HCT116 (cell line): ENCODE results near the gene MBNL2. TPM values are rescaled to one million over a fixed set of nuclear protein-coding genes. Genes with fewer than 3 reads are reported as not detected.

ENCODE experiments used
- ATAC-seq: fragments of 200-7000 bp; cut with Tn5 transposase; 2 replicates; pipeline ENCODE4 v1.9.1; 2020; ENCODE audit warnings: mild to moderate bottlenecking, moderate library complexity
- BruUV-seq: library from RNA; stranded (reverse); fragments of 400-500 nt; replicated peaks from 2 replicates; lab custom pipeline; 2021; lab: Mats Ljungman, UMichigan
- CTCF ChIA-PET: fragments of 300-600 bp; sonication (Branson Sonifier 250); formaldehyde crosslinking; loops from one replicate; lab custom pipeline; 2021; ENCODE audit warnings: antibody characterized with exemption; lab: Charles Lee
- POLR2A ChIA-PET: fragments of 300-600, 350-600 bp; sonication (Branson Sonifier 250); formaldehyde crosslinking; loops from one replicate; lab custom pipeline; 2021; ENCODE audit warnings: antibody characterized with exemption; lab: Charles Lee
- RAD21 ChIA-PET, 2 experiments: fragments of 300-600 bp; sonication (Branson Sonifier 250); formaldehyde crosslinking; loops; one replicate each; lab custom pipeline; 2023; ENCODE audit warnings: low total read pairs in 2 of 2; ENCODE audit not compliant: uncharacterized antibody in 2 of 2, unreplicated experiment in 2 of 2, low non-redundant PET in 1 of 2; lab: Charles Lee
- DNase-seq: peaks from one replicate; pipeline ENCODE4 v3.0.0-alpha.2; 2010; ENCODE audit warnings: low read depth, low spot score
- H2AFZ ChIP-seq: fragments of 200-600 bp; shearing (Covaris generic), sonication (generic); 2 replicates; pipeline ENCODE4 v1.6.1; 2017; ENCODE audit warnings: low read depth, mixed run types, mixed read lengths, antibody characterized with exemption, low read length; ENCODE audit not compliant: poor library complexity, severe bottlenecking
- H3K27ac ChIP-seq: 2 replicates; pipeline ENCODE4 v1.5.1; 2012; ENCODE audit warnings: low read depth, low read length
- H3K27me3 ChIP-seq: fragments of 200-600 bp; sonication (generic); 2 replicates; pipeline ENCODE4 v1.6.1; 2016; ENCODE audit warnings: mixed run types, low read length, mixed read lengths; ENCODE audit not compliant: insufficient read depth
- H3K36me3 ChIP-seq, 2 experiments: fragments of 200-500 bp in 1 of 2; fragments of 200-600 bp in 1 of 2; sonication (Bioruptor generic) in 1 of 2; sonication (generic) in 1 of 2; 2 replicates each; pipeline versions ENCODE4 v1.5.1 to v1.6.1; 2014 to 2016; ENCODE audit warnings: low read length in 2 of 2, inconsistent platforms in 1 of 2, mixed read lengths in 1 of 2, mixed run types in 1 of 2; ENCODE audit not compliant: insufficient read depth in 2 of 2, control insufficient read depth in 1 of 2
- H3K4me1 ChIP-seq, 2 experiments: fragments of 200-600 bp in 1 of 2; sonication (generic) in 1 of 2; 2 replicates each; pipeline versions ENCODE4 v1.5.1 to v1.6.1; 2012 to 2017; ENCODE audit warnings: low read length in 2 of 2, inconsistent platforms in 1 of 2, mild to moderate bottlenecking in 1 of 2, mixed read lengths in 1 of 2, mixed run types in 1 of 2, moderate library complexity in 1 of 2; ENCODE audit not compliant: insufficient read depth in 2 of 2, control insufficient read depth in 1 of 2
- H3K4me2 ChIP-seq: fragments of 200-600 bp; sonication (generic); 2 replicates; pipeline ENCODE4 v1.6.1; 2017; ENCODE audit warnings: mixed run types, low read length, mixed read lengths
- H3K4me3 ChIP-seq, 2 experiments: fragments of 200-600 bp in 1 of 2; sonication (generic) in 1 of 2; replicated peaks in 1 of 2; 2 replicates each; pipeline ENCODE4 v1.5.1; 2011 to 2016; ENCODE audit warnings: low read length in 2 of 2, control low read depth in 1 of 2, low read depth in 1 of 2, mild to moderate bottlenecking in 1 of 2, mixed read lengths in 1 of 2, mixed run types in 1 of 2
- H3K79me2 ChIP-seq: fragments of 200-600 bp; sonication (generic); 2 replicates; pipeline ENCODE4 v1.6.1; 2017; ENCODE audit warnings: mild to moderate bottlenecking, mixed run types, low read length, moderate library complexity, mixed read lengths; ENCODE audit not compliant: insufficient read depth
- H3K9ac ChIP-seq: fragments of 200-600 bp; sonication (generic); 2 replicates; pipeline ENCODE4 v1.6.1; 2016; ENCODE audit warnings: low read length, mixed read lengths
- H3K9me2 ChIP-seq: fragments of 200-600 bp; sonication (generic), shearing (Covaris generic); 2 replicates; pipeline ENCODE4 v1.6.1; 2017; ENCODE audit warnings: mixed run types, mild to moderate bottlenecking, moderate library complexity; ENCODE audit not compliant: insufficient read depth
- H3K9me3 ChIP-seq, 2 experiments: fragments of 200-500 bp in 1 of 2; fragments of 200-600 bp in 1 of 2; sonication (Bioruptor generic) in 1 of 2; sonication (generic) in 1 of 2; 2 replicates each; pipeline ENCODE4 v1.6.1; 2014 to 2017; ENCODE audit warnings: low read length in 2 of 2, mixed read lengths in 2 of 2, inconsistent platforms in 1 of 2, low read depth in 1 of 2, mild to moderate bottlenecking in 1 of 2, mixed run types in 1 of 2, moderate library complexity in 1 of 2; ENCODE audit not compliant: control insufficient read depth in 1 of 2, insufficient read depth in 1 of 2
- H4K20me1 ChIP-seq: fragments of 200-600 bp; sonication (generic), shearing (Covaris generic); 2 replicates; pipeline ENCODE4 v1.6.1; 2017; ENCODE audit warnings: mixed run types, mild to moderate bottlenecking, moderate library complexity; ENCODE audit not compliant: insufficient read depth
- CEBPB ChIP-seq: IDR thresholded peaks from 2 replicates; pipeline ENCODE4 v1.6.1; 2012; ENCODE audit warnings: low read depth
- EGR1 ChIP-seq: IDR thresholded peaks from 2 replicates; pipeline ENCODE4 v1.6.1; 2012; ENCODE audit warnings: low read depth
- RAD21 ChIP-seq: IDR thresholded peaks from 2 replicates; pipeline ENCODE4 v1.6.1; 2012; ENCODE audit warnings: low read depth, mild to moderate bottlenecking
- SRF ChIP-seq: IDR thresholded peaks from 2 replicates; pipeline ENCODE4 v1.6.1; 2012; ENCODE audit warnings: low read depth
- YY1 ChIP-seq: IDR thresholded peaks from 2 replicates; pipeline ENCODE4 v1.6.1; 2011; ENCODE audit warnings: low read length, low read depth, moderate library complexity, mild to moderate bottlenecking; ENCODE audit not compliant: insufficient replicate concordance; ENCODE audit errors: extremely low read depth
- intact Hi-C: fragments of 100-400 bp; cut with micrococcal nuclease; formaldehyde crosslinking; loops from 2 replicates; pipeline ENCODE4 v1.10.0; 2022
- total RNA-seq: library from RNA; stranded (reverse); gene quantifications from one replicate; pipeline ENCODE4 v1.2.1, GENCODE V29; 2021; ENCODE audit not compliant: unreplicated experiment
- TF ChIP-seq, protein P1 (sequence below): IDR thresholded peaks from 2 replicates; pipeline ENCODE4 v1.6.1; 2011; ENCODE audit warnings: mild to moderate bottlenecking, low read length, moderate library complexity; ENCODE audit not compliant: insufficient replicate concordance; ENCODE audit errors: extremely low read depth
- TF ChIP-seq, protein P2 (sequence below): IDR thresholded peaks from 2 replicates; pipeline ENCODE4 v1.6.1; 2012

Gene MBNL2
- total RNA-seq, 1 experiment from 2014 or later: 73.9 TPM

DNA sequence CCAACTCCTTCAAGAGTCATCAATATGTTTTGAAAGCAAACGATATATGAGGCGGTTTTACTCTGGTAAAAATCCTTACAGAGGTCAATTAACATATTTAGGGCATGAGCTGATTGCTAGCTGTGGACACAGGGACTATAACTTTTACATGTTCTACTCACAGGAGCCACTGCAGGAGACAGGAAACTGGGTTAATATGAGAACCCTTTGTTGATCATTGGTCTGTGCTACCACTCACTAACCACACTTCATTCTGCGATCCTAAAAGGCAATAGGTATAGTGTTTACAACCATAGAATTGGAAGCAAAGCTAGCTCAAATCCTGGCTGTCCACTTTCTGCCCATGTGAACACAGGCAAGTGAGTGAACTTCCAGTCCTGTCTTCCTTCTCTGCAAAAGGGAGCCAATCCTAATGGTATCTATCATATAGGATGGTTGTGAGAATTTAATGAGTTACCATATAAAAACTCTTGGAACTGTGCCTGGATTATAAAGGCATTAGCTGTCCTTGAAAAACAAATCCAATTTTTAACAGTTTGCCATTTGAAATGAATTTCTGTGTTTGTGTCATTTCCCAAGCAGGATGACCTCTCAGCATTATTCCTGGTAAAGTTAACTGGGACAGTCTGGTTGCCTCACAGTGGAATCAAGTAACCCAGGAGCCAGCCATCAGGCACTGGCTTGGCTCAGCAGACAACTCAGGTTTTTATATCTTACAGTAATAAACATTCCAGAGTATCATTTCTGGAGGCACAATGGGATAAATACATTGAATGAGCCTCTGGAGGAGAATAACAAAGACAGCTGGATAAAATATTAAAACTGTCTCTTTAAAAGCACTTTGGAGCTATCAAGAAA is 182.0 kb downstream of the MBNL2 start:
- ChIA-PET CTCF (no interaction called here), RAD21 (no interaction called here)
- Histone ChIP-seq H3K4me2 (no peak overlapping the region), H3K36me3 (no peaks in the 10 kb centered on the region), H3K27ac (no peak overlapping the region), H3K79me2 (no peaks in the 10 kb centered on the region), H3K4me3 (no peak overlapping the region), H4K20me1 (no peaks in the 10 kb centered on the region), H2AFZ (no peak overlapping the region), H3K27me3 (no peaks in the 10 kb centered on the region)
- DNase-seq: no peak
- ATAC-seq: no peak
- no TSS peak for BruUV-seq
- TF ChIP-seq, protein P1, sequence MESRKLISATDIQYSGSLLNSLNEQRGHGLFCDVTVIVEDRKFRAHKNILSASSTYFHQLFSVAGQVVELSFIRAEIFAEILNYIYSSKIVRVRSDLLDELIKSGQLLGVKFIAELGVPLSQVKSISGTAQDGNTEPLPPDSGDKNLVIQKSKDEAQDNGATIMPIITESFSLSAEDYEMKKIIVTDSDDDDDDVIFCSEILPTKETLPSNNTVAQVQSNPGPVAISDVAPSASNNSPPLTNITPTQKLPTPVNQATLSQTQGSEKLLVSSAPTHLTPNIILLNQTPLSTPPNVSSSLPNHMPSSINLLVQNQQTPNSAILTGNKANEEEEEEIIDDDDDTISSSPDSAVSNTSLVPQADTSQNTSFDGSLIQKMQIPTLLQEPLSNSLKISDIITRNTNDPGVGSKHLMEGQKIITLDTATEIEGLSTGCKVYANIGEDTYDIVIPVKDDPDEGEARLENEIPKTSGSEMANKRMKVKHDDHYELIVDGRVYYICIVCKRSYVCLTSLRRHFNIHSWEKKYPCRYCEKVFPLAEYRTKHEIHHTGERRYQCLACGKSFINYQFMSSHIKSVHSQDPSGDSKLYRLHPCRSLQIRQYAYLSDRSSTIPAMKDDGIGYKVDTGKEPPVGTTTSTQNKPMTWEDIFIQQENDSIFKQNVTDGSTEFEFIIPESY: no peak
- no peak for TF ChIP-seq SRF
- TF ChIP-seq EGR1: no peak
- TF ChIP-seq, protein P2, sequence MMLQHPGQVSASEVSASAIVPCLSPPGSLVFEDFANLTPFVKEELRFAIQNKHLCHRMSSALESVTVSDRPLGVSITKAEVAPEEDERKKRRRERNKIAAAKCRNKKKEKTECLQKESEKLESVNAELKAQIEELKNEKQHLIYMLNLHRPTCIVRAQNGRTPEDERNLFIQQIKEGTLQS: no peak
- TF ChIP-seq YY1: no peak
- TF ChIP-seq RAD21: no peak
- no peak for TF ChIP-seq CEBPB
- TF ChIP-seq, all 23 proteins: peak for 0
- POLR2A ChIA-PET: interaction anchor here (1.4 kb wide), 1 partner anchor 9 kb away, joined by 3 read pairs; no protein-coding TSS in a partner anchor
- H3K4me1 ChIP-seq: no peaks in the 10 kb centered on the region
- H3K9ac ChIP-seq: no peak overlapping the region
- no peaks in the 10 kb centered on the region for H3K9me3 ChIP-seq
- H3K9me2 ChIP-seq: no peaks in the 10 kb centered on the region; the same call in 1 of the 2 replicates
- intact Hi-C loops: no loop called here
